ENCODE data around the gene ABLIM2.
"Not testable (repeated sequence)": the region's sequence is repeated elsewhere in the genome, so short reads cannot be mapped to it uniquely, and the experiment has no call there.

The ABLIM2 gene

GRCh38 chr4:7956934-7957656 lies 201.5 kb downstream of the ABLIM2 start:
- no peak for DNase-seq (ENCODE audit: low read depth)

GRCh38 chr4:7956270-7956808 lies 202.3 kb downstream of the ABLIM2 start:
- DNase-seq (ENCODE audit: low read depth) = no peak

GRCh38 chr4:7955393-7955792 lies 203.2 kb downstream of the ABLIM2 start:
- no peak for DNase-seq (ENCODE audit: low read depth)

GRCh38 chr4:7952615-7953014 lies 206.0 kb downstream of the ABLIM2 start:
- no peak for DNase-seq (ENCODE audit: low read depth)

- DNase-seq (ENCODE audit: low read depth) = no peak
Observed at GRCh38 chr4:7950301-7951092, 208.1 kb downstream of the ABLIM2 start.

- no peak for DNase-seq (ENCODE audit: low read depth)
Observed at GRCh38 chr4:7949759-7950158, 208.9 kb downstream of the ABLIM2 start.

- DNase-seq (ENCODE audit: low read depth) = no peak
Observed at GRCh38 chr4:7947927-7948326, 210.7 kb downstream of the ABLIM2 start.

- DNase-seq (ENCODE audit: low read depth) = no peak
Observed at GRCh38 chr4:7945709-7946380, 212.8 kb downstream of the ABLIM2 start.

GRCh38 chr4:7944599-7945220 lies 213.9 kb downstream of the ABLIM2 start:
- DNase-seq (ENCODE audit: low read depth) = no peak

- not testable (repeated sequence) for DNase-seq (ENCODE audit: low read depth)
Observed at GRCh38 chr4:7943688-7944087, 214.9 kb downstream of the ABLIM2 start.

GRCh38 chr4:7943211-7943610 lies 215.4 kb downstream of the ABLIM2 start:
- no peak for DNase-seq (ENCODE audit: low read depth)

GRCh38 chr4:7941965-7942496 lies 216.6 kb downstream of the ABLIM2 start:
- no peak for DNase-seq (ENCODE audit: low read depth)

- DNase-seq (ENCODE audit: low read depth) = no peak
Observed at GRCh38 chr4:7941111-7941964, 217.3 kb downstream of the ABLIM2 start.

- peak; percentile 66 for DNase-seq (ENCODE audit: low read depth)
Observed at GRCh38 chr4:7939377-7940108, 219.1 kb downstream of the ABLIM2 start, which contains the start of gene AFAP1. Gene AFAP1, minus strand, starts transcription at chr4:7939861. Its CDS starts 67,783 bp downstream, at chr4:7872078.

GRCh38 chr4:7938609-7939376 lies 219.8 kb downstream of the ABLIM2 start:
- no peak for DNase-seq (ENCODE audit: low read depth)

- no peak for DNase-seq (ENCODE audit: low read depth)
Observed at GRCh38 chr4:7938266-7938608, 220.4 kb downstream of the ABLIM2 start.

- no peak for DNase-seq (ENCODE audit: low read depth)
Observed at GRCh38 chr4:7937006-7937405, 221.6 kb downstream of the ABLIM2 start.

- DNase-seq (ENCODE audit: low read depth) = no peak
Observed at GRCh38 chr4:7933651-7934510, 224.7 kb downstream of the ABLIM2 start.
